ENCODE results near the gene PALM. TPM values are rescaled to one million over a fixed set of nuclear protein-coding genes. Genes with fewer than 3 reads are reported as not detected.

The PALM gene
- total RNA-seq, 1 experiment from 2014 or later: 14.4 TPM

DNA sequence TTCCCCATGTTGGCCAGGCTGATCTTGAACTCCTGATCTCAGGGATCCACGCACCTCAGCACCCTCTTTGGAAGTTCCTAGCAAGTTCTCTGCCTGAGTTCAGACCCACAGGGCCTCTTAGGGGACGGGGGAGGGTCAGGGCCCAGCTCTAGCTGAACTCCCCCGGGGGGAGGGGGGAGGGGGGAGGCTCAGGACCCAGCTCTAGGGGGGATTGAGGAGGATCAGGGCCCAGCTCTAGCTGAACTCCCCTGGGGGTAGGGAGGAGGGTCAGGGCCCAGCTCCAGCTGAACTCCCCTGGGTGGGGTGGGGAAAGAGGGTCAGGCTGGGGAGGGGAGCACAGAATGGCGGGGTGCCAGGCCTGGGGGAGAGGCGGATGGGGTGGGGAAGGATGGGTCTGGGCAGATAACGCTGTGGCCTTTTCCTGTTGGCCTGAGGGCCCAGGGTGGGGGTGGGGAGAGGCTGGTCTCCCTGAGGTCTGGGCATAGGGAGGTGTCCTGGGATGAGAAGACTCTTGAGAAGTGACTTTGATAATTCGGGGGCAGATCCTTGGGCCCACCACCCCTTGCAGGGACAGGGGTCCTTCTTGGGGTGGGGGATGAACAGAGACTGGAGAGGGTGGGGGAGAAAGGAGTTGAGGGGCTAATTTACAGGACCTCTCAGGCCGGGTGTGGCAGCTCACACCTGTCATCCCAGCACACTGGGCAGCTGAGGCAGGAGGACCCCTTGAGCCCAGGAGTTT lies 83.0 kb downstream of the PALM start:
- intact Hi-C loops (cut with micrococcal nuclease; ENCODE audit: unreplicated experiment): no loop called here
- POLR2A ChIA-PET: no interaction called here

DNA sequence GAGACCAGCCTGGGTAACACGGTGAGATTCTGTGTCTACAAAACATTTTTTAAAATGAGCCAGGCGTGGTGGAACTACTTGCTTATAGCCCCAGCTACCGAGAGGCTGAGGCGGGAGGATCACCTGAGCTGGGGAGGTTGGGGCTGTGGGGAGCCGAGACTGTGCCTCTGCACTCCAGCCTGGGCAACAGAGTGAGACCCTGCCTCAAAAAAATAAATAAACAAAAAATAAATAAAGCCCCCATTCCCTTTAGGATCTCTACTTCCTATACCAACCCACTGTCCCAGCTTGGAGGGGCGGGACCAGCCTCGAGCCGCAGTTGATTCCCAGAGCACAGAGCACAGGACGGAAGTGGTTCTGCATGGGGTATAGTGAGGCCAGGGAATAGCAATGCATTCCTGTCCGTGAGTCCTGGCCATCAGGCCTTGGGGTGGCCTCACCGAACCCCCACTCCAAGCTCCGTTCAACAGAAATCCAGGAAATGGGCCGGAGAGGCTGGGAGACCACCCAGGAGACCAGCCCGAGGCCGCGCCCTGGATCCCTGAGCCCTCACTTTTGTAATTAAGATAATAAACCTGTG lies 83.7 kb downstream of the PALM start:
- Histone ChIP-seq H3K36me3 (ENCODE audit: control insufficient read depth, insufficient read depth, low read length) (no peaks in the 10 kb centered on the region; the same call in 1 of the 2 replicates), H3K4me1 (ENCODE audit: control insufficient read depth, insufficient read depth, low read length) (peaks cover 24% of the 10 kb centered on the region), H3K27ac (ENCODE audit: low read length) (peak overlapping the region; percentile 18), H3K27me3 (ENCODE audit: control insufficient read depth, insufficient read depth, low read length) (no peaks in the 10 kb centered on the region), H3K4me3 (ENCODE audit: low read depth in 2 of 2, low read length in 2 of 2) (no peak overlapping the region), H3K9me3 (ENCODE audit: control insufficient read depth, insufficient read depth, low read depth, low read length) (no peaks in the 10 kb centered on the region)
- ATAC-seq: no peak
- BruUV-seq (replicated peaks): no TSS peak
- ChIA-PET POLR2A (no interaction called here), CTCF (interaction anchor here (0.5 kb wide), 1 partner anchor 127 kb away, joined by 8 read pairs; no protein-coding TSS in a partner anchor)
- intact Hi-C loops (cut with micrococcal nuclease; ENCODE audit: unreplicated experiment): no loop called here
- TF ChIP-seq TCF7L2 (IDR thresholded peaks at IDR 0.05; ENCODE audit: low read depth, low read length) (no peak), POLR2AphosphoS5 (IDR thresholded peaks at IDR 0.05; ENCODE audit: low read depth, low read length) (no peak), SIN3A (IDR thresholded peaks at IDR 0.05; ENCODE audit: borderline replicate concordance, insufficient read depth, low read depth, low read length) (no peak)
- TF ChIP-seq, protein P1, sequence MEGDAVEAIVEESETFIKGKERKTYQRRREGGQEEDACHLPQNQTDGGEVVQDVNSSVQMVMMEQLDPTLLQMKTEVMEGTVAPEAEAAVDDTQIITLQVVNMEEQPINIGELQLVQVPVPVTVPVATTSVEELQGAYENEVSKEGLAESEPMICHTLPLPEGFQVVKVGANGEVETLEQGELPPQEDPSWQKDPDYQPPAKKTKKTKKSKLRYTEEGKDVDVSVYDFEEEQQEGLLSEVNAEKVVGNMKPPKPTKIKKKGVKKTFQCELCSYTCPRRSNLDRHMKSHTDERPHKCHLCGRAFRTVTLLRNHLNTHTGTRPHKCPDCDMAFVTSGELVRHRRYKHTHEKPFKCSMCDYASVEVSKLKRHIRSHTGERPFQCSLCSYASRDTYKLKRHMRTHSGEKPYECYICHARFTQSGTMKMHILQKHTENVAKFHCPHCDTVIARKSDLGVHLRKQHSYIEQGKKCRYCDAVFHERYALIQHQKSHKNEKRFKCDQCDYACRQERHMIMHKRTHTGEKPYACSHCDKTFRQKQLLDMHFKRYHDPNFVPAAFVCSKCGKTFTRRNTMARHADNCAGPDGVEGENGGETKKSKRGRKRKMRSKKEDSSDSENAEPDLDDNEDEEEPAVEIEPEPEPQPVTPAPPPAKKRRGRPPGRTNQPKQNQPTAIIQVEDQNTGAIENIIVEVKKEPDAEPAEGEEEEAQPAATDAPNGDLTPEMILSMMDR (IDR thresholded peaks at IDR 0.05): no peak
- TF ChIP-seq, protein P2, sequence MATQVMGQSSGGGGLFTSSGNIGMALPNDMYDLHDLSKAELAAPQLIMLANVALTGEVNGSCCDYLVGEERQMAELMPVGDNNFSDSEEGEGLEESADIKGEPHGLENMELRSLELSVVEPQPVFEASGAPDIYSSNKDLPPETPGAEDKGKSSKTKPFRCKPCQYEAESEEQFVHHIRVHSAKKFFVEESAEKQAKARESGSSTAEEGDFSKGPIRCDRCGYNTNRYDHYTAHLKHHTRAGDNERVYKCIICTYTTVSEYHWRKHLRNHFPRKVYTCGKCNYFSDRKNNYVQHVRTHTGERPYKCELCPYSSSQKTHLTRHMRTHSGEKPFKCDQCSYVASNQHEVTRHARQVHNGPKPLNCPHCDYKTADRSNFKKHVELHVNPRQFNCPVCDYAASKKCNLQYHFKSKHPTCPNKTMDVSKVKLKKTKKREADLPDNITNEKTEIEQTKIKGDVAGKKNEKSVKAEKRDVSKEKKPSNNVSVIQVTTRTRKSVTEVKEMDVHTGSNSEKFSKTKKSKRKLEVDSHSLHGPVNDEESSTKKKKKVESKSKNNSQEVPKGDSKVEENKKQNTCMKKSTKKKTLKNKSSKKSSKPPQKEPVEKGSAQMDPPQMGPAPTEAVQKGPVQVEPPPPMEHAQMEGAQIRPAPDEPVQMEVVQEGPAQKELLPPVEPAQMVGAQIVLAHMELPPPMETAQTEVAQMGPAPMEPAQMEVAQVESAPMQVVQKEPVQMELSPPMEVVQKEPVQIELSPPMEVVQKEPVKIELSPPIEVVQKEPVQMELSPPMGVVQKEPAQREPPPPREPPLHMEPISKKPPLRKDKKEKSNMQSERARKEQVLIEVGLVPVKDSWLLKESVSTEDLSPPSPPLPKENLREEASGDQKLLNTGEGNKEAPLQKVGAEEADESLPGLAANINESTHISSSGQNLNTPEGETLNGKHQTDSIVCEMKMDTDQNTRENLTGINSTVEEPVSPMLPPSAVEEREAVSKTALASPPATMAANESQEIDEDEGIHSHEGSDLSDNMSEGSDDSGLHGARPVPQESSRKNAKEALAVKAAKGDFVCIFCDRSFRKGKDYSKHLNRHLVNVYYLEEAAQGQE (IDR thresholded peaks at IDR 0.05; ENCODE audit: insufficient read depth in 1 of 2, low read depth in 2 of 2, low read length in 1 of 2): no peak
- no peak for DNase-seq (ENCODE audit: low read depth, low spot score)
- in situ Hi-C loops (cut with HindIII; ENCODE audit: low pct_unique_long_range_greater_than_20kb, low sequenced_read_pairs): no loop called here

More for the DNA sequence above, 83.0 kb downstream of the PALM start:
- BruUV-seq (replicated peaks): no TSS peak
- in situ Hi-C loops (cut with HindIII; ENCODE audit: low pct_unique_long_range_greater_than_20kb, low sequenced_read_pairs): no loop called here
- CTCF ChIA-PET: interaction anchor here (0.6 kb wide), 1 partner anchor 9 kb away, joined by 10 read pairs; no protein-coding TSS in a partner anchor
- Histone ChIP-seq H3K4me1 (ENCODE audit: control insufficient read depth, insufficient read depth, low read length) (peaks cover 24% of the 10 kb centered on the region), H3K27ac (ENCODE audit: low read length) (peak overlapping the region; percentile 39), H3K27me3 (ENCODE audit: control insufficient read depth, insufficient read depth, low read length) (no peaks in the 10 kb centered on the region), H3K36me3 (ENCODE audit: control insufficient read depth, insufficient read depth, low read length) (no peaks in the 10 kb centered on the region; the same call in 1 of the 2 replicates), H3K9me3 (ENCODE audit: control insufficient read depth, insufficient read depth, low read depth, low read length) (no peaks in the 10 kb centered on the region), H3K4me3 (ENCODE audit: low read depth in 2 of 2, low read length in 2 of 2) (no peak overlapping the region)
- TF ChIP-seq, protein P2 (IDR thresholded peaks at IDR 0.05; ENCODE audit: insufficient read depth in 1 of 2, low read depth in 2 of 2, low read length in 1 of 2): no peak
- TF ChIP-seq, protein P1 (IDR thresholded peaks at IDR 0.05): no peak
- TF ChIP-seq SIN3A (IDR thresholded peaks at IDR 0.05; ENCODE audit: borderline replicate concordance, insufficient read depth, low read depth, low read length): no peak
- no peak for TF ChIP-seq TCF7L2 (IDR thresholded peaks at IDR 0.05; ENCODE audit: low read depth, low read length)
- TF ChIP-seq POLR2AphosphoS5 (IDR thresholded peaks at IDR 0.05; ENCODE audit: low read depth, low read length): no peak
- ATAC-seq (no peak), DNase-seq (ENCODE audit: low read depth, low spot score) (no peak)
